IPS-18c (cell line): ENCODE measurements around the gene TMEM88.
A peak's percentile ranks its signal among the peaks of the same experiment; 100 is the strongest.

Experiments used
- H3K4me3 ChIP-seq: 2 replicates; pipeline ENCODE4 v1.7.0; 2013; ENCODE audit warnings: low read depth, mild to moderate bottlenecking, low read length, moderate library complexity; ENCODE audit not compliant: insufficient read depth
- H3K9me3 ChIP-seq: one replicate; pipeline ENCODE4 v1.6.1; 2013; ENCODE audit warnings: mild to moderate bottlenecking, low read length, moderate library complexity; ENCODE audit not compliant: control insufficient read depth, insufficient read depth

TMEM88 gene

GRCh38 chr17:7849751-7850504 lies 4.9 kb upstream of the TMEM88 start:
- Histone ChIP-seq H3K4me3 (no peak overlapping the region), H3K9me3 (peaks cover 3% of the 10 kb centered on the region)

DNA sequence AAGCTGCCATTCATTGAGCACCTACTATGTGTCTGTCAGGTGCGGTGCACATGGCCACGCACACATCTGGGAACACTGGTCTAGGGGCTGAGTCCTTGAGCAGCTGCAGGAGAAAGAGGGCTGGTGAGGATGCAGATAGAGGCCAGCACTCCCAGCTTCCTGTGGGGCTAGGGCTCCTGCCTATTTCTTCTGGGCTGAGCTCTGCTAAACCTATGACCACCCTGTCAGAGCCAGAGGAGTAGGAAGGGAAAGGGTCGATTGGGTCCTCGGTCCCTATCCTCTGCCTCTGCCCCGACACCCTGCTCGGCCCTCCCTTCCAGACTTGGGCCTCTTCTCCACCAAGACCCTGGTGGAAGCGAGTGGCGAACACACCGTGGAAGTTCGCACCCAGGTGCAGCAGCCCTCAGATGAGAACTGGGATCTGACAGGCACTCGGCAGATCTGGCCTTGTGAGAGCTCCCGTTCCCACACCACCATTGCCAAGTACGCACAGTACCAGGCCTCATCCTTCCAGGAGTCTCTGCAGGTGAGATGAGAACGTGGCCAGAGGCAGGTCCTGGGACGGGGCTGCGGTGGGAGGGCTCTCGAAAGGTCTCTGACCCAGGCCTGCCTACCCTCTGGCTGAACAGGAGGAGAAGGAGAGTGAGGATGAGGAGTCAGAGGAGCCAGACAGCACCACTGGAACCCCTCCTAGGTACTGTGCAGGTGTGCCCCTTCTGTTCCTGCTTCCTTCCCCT lies 4.0 kb upstream of the TMEM88 start:
- Histone ChIP-seq H3K9me3 (peaks cover 3% of the 10 kb centered on the region), H3K4me3 (peak overlapping the region; percentile 58)

GRCh38 chr17:7851438-7852261 lies 3.2 kb upstream of the TMEM88 start:
- peak overlapping the region; percentile 58 for H3K4me3 ChIP-seq
- peaks cover 3% of the 10 kb centered on the region for H3K9me3 ChIP-seq

GRCh38 chr17:7852262-7852670 lies 2.6 kb upstream of the TMEM88 start:
- H3K9me3 ChIP-seq = peaks cover 3% of the 10 kb centered on the region

GRCh38 chr17:7852919-7853690 lies 1.8 kb upstream of the TMEM88 start:
- peak overlapping the region; percentile 28; the same call in 1 of the 2 replicates for H3K4me3 ChIP-seq
- peaks cover 3% of the 10 kb centered on the region for H3K9me3 ChIP-seq

More at GRCh38 chr17:7852262-7852670, 2.6 kb upstream of the TMEM88 start:
- H3K4me3 ChIP-seq = no peak overlapping the region

DNA sequence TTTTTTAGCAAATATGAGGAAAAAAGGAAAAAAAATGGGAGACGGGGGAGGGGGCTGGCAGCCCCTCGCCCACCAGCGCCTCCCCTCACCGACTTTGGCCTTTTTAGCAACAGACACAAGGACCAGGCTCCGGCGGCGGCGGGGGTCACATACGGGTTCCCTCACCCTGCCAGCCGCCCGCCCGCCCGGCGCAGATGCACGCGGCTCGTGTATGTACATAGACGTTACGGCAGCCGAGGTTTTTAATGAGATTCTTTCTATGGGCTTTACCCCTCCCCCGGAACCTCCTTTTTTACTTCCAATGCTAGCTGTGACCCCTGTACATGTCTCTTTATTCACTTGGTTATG lies 1.2 kb upstream of the TMEM88 start:
- no peak overlapping the region; the same call in 1 of the 2 replicates for H3K4me3 ChIP-seq
- peaks cover 3% of the 10 kb centered on the region for H3K9me3 ChIP-seq

- peak overlapping the region; percentile 79; the same call in 1 of the 2 replicates for H3K4me3 ChIP-seq
Observed at GRCh38 chr17:7854078-7854777, 638 bp upstream of the TMEM88 start.

GRCh38 chr17:7855660-7856010 lies 769 bp downstream of the TMEM88 start:
- H3K9me3 ChIP-seq = peaks cover 3% of the 10 kb centered on the region

More at GRCh38 chr17:7854078-7854777, 638 bp upstream of the TMEM88 start:
- H3K9me3 ChIP-seq = peaks cover 3% of the 10 kb centered on the region

DNA sequence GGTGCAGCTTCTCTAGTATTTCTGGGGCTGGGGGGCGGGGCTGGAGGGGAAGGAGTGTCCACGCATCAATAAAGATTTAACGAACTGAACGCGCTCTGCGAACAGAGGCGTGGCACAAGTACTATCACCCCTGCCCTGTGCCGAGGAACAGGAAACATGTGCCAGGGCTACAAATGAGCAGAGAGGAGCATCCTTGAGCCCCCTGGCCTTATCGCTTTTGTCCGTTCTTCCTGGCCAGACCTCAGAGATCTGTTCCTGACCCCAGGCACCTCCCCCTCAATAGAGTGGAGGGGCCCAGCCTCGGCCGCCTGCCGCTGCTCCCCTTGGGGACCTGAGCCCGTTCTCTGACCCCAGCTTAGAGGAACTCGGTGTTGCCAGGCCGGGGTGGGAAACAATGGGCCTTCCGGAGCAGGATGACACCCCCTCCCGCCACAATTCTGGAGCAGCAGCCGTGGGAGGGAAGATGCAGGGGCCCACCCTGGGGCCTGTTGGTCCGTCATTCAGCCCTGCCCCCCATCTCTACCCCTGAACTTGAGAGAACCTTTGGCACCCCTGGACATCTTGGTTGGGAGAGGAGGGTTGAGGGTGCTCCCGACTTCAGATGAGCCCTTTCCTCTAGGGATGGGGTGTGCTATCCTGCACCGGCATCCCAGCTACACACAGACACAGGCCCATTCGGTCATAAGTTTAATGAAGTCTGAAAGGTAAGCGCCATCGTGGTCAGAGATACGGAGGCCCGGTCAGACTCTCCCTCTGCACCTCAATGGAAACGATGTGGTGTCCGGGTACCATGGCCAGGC lies 1.3 kb downstream of the TMEM88 start:
- peaks cover 3% of the 10 kb centered on the region for H3K9me3 ChIP-seq
- H3K4me3 ChIP-seq = peak overlapping the region; percentile 79

More at GRCh38 chr17:7855660-7856010, 769 bp downstream of the TMEM88 start:
- H3K4me3 ChIP-seq = peak overlapping the region; percentile 79

DNA sequence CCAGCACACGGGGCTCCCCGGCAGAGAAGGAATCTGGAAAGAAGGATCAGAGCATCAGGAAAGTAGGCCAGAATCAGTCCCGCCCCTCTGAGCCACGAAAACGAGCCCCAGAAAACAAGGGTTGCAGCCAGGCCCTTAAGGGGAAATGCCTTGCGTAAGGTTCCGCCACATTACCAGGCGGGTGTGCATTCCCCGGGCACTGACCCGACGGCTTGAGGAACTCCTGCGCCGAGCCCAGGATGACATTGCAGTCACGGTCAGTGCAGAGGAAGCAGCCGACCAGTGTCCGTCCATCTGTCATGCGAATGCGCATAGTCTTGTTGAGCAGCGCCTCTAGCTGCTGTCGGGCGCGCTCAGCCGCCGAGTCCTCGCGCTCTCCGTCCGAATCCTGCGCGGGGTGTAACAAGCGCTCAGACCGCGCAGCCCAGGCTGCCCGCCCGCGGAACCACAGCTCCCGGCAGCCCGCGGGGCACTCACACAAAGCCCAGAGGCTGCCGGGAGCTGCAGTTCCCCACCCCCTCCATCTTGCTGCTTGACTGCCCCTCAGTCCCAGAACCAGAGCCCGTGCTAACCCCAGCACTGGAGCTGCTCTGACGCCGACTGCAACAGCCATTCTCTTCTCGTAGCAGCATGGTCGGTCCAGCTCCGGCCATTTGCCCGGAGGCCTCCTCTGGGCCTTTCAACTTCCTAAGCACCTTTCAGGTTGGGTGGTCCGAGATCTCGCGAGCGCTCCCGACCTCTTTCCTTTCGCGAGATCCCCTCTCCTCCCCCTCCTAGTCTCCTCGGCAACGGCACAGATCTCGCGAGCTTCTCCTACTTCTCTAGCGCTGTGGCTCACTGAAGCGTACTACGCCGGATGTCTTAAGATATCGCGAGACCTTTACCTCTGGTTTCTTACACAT lies 2.2 kb downstream of the TMEM88 start, which contains the start of gene NAA38:
Gene NAA38 (minus strand): TSS at position 749 of the 902 bp plus-strand sequence. CDS start 96 bp downstream, at position 653.
- peaks cover 3% of the 10 kb centered on the region for H3K9me3 ChIP-seq

DNA sequence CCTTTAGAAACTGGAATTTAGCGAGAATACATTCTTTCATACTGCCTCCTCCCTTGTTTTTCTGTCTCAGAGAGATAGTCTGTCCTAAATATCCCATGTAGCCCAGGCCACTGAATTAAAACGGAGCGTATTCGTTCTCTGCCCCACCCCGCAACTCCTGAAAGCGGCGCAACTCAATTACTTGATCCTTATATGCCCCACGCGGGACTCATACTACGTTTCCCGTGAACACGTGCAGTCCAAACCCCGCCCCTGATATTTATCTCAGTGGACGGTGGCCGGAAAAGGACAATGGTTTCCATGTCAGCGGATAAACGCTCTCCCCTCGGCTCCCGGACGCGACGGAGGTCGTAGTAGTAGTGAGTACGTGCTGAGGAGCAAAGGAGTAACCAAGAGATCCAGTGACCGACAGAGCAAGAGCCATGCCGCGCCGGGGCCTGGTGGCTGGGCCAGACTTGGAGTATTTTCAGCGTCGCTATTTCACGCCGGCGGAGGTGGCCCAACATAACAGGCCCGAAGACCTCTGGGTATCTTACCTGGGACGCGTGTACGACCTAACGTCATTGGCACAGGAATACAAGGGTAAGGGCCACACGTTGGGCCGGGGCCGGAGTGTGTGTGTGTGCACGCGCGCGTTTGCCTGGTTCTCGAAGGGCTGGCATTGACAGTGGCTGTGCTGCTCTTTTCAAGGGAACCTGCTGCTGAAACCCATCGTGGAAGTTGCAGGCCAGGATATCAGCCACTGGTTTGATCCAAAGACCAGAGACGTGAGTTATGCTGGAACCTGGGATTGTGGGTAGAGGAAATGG lies 3.1 kb downstream of the TMEM88 start, which contains the start of gene CYB5D1:
Gene CYB5D1 (plus strand): TSS at position 291 of the 809 bp plus-strand sequence. CDS start 132 bp downstream, at position 423.
- H3K4me3 ChIP-seq = peak within 1 kb of the TSS; percentile 79
- H3K9me3 ChIP-seq = peaks cover 3% of the 10 kb centered on the region

More for the DNA sequence above, 2.2 kb downstream of the TMEM88 start, which contains the start of gene NAA38:
- H3K4me3 ChIP-seq = peak within 1 kb of the TSS; percentile 79

DNA sequence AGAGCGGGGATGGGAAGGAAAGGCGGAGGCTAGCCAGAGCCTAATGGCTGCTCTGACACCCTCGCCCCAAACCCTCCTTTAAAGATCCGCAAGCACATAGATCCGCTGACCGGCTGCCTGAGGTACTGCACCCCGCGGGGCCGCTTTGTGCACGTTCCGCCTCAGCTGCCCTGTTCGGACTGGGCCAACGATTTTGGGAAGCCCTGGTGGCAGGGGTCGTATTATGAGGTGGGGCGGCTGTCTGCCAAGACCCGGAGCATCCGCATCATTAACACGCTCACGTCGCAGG lies 3.6 kb downstream of the TMEM88 start:
- no peaks in the 10 kb centered on the region for H3K9me3 ChIP-seq
- peak overlapping the region; percentile 79 for H3K4me3 ChIP-seq

GRCh38 chr17:7859028-7859427 lies 4.2 kb downstream of the TMEM88 start:
- no peaks in the 10 kb centered on the region for H3K9me3 ChIP-seq
- H3K4me3 ChIP-seq = peak overlapping the region; percentile 79; the same call in 1 of the 2 replicates
